Bronchial epithelial cell (primary cell): ENCODE results near the gene CAPN10. TPM values are rescaled to one million over a fixed set of nuclear protein-coding genes. Genes with fewer than 3 reads are reported as not detected.
A peak's percentile ranks its signal among the peaks of the same experiment; 100 is the strongest.

Source experiments
- DNase-seq: peaks from one replicate; pipeline ENCODE4 v3.0.0-alpha.2; 2010; ENCODE audit warnings: low read depth
- FAIRE-seq: peaks from 2 replicates; lab custom pipeline; 2011; peaks lifted over from hg19 to GRCh38; lab: Jason Lieb, UNC
- H3K27me3 ChIP-seq: 2 replicates; pipeline ENCODE4 v1.5.1; 2011; ENCODE audit warnings: low read length; ENCODE audit not compliant: control insufficient read depth, insufficient read depth
- H3K36me3 ChIP-seq: 2 replicates; pipeline ENCODE4 v1.5.1; 2011; ENCODE audit warnings: low read length; ENCODE audit not compliant: control insufficient read depth, insufficient read depth
- H3K4me3 ChIP-seq: 2 replicates; pipeline ENCODE4 v1.5.1; 2011; ENCODE audit warnings: mild to moderate bottlenecking, low read depth, low read length, control low read depth
- total RNA-seq: library from RNA; depleted of rRNA; stranded (reverse); fragments of >200 nt; gene quantifications from 2 replicates; pipeline ENCODE4 v1.2.1, GENCODE V29; 2014
- TF ChIP-seq, protein P1 (sequence below): IDR thresholded peaks from 2 replicates; pipeline ENCODE4 v1.5.1; 2011; ENCODE audit warnings: mild to moderate bottlenecking, moderate library complexity, low read length, control low read depth, inconsistent platforms; ENCODE audit not compliant: insufficient read depth, severe bottlenecking

The CAPN10 gene
- total RNA-seq, 1 donor from 2014 or later = 13.4 TPM

DNA sequence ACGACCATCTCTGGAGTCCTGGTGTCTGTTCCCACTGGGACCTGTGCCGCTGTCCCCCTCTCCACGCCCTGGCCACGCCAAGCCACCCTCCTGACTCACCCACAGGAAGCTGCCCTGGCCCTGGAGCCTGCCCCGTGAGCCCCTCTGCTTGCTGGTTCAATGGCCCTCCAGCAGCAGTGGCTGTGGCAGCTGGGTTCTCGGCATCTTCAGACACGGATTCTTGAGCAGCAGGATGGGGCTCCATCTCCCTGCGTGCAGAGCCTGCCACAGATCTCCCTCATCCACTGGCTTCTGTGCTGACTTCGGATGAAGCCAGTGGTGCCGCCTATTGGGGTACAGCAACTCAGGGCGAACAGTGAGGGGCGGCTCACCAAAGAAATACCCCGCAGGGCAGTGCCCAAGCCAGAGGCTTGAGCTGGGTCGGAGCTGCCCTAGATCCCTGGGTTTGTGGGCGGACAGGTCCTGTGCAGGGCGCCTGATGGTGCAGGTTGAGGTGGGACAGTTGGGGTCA lies 14.0 kb downstream of the CAPN10 start:
- Histone ChIP-seq H3K27me3 (no peaks in the 10 kb centered on the region), H3K4me3 (no peak overlapping the region), H3K36me3 (peaks cover 9% of the 10 kb centered on the region)
- TF ChIP-seq, protein P1, sequence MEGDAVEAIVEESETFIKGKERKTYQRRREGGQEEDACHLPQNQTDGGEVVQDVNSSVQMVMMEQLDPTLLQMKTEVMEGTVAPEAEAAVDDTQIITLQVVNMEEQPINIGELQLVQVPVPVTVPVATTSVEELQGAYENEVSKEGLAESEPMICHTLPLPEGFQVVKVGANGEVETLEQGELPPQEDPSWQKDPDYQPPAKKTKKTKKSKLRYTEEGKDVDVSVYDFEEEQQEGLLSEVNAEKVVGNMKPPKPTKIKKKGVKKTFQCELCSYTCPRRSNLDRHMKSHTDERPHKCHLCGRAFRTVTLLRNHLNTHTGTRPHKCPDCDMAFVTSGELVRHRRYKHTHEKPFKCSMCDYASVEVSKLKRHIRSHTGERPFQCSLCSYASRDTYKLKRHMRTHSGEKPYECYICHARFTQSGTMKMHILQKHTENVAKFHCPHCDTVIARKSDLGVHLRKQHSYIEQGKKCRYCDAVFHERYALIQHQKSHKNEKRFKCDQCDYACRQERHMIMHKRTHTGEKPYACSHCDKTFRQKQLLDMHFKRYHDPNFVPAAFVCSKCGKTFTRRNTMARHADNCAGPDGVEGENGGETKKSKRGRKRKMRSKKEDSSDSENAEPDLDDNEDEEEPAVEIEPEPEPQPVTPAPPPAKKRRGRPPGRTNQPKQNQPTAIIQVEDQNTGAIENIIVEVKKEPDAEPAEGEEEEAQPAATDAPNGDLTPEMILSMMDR = no peak
- FAIRE-seq (no peak), DNase-seq (no peak)

DNA sequence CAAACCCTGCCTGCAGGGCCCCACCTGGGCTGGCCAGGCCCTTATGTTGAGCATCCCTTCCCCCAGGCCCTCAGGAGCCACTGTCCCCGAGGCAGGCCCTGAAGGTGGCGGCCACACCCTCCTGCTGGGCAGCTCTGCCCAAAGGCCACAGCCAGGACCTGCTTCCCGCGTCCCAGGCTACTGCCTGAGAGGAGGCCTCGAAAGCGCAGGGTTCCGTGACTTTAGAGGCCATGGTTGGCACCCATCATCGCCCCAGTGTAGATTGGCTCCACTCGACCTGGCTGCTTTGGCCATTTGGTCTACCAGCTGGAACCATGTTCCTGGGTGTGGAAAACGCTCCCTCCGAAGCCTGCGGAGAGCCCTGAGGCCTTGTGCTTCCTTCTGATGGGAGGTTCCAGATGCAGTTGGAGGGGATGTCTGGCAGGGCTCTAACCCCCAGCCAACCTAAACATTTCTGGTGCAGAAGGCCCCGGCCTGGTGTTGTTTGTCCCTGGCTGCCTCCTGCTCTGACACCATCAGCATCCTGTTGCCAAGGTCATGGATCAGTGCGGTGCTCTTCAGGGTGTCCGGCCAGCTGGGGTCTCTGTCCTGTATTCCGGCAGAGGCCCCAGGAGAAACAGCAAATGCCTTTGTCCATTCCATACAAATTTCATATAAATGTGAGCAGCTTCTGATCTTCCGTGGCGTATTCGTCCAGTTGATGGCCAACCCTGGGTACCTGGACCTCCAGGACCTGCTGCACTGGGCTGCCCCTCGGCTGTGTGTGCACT lies 14.7 kb downstream of the CAPN10 start:
- H3K4me3 ChIP-seq = no peak overlapping the region
- no peak for FAIRE-seq
- TF ChIP-seq, protein P1 = no peak
- H3K27me3 ChIP-seq = no peaks in the 10 kb centered on the region
- no peak for DNase-seq
- peaks cover 4% of the 10 kb centered on the region for H3K36me3 ChIP-seq

DNA sequence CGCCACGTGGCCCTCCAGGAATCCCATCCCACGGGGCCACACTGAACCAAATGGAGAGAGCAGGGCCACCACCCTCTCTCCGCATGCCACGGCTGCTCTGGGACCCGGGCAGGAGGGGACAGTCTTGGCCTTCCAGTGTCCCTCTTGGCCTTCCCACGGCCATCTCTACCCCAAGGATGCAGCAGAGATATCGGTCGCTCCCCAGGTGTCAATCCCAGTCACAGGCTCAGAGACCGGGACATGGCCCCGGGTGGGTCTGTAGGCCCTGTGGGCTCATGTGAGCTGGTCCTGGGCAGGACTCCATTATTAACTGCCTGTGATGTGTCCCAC lies 15.3 kb downstream of the CAPN10 start:
- TF ChIP-seq, protein P1 = no peak
- FAIRE-seq (peak; percentile 50), DNase-seq (no peak)
- Histone ChIP-seq H3K36me3 (peaks cover 4% of the 10 kb centered on the region), H3K4me3 (no peak overlapping the region), H3K27me3 (no peaks in the 10 kb centered on the region)

DNA sequence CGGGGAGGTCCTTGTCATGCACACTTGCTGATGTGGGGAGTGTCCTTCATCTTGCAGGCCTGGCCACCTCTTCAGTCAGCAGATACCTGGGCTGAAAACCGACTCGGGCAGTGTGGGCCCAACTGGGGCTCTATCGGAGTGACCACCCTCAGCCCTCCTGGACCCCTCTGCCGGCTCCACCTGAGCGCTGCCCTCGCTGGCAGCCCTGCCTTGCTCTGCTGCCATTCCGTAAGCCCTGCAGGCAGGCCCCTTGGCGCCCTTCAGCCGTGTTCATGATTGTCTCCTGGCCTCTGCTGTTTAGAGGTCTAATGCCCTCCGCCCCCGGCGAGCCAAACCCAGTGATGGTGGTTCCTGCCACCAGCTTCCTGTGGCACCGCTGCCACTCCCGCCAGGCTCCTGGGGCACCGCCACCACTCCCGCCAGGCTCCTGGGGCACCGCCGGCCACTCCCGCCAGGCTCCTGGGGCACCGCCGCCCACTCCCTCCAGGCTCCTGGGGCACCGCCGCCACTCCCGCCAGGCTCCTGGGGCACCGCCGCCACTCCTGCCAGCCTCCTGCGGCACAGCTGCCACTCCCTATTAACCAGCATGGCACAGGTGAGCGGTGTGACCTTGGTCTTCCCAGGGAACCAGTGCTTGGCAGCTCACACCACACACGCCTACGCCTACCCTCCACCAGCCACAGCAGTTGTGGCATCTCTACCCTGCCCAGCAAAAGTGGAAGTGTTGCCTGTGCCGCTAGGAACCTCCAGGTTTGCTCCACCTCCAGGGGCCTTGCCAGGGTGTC lies 15.9 kb downstream of the CAPN10 start:
- FAIRE-seq (no peak), DNase-seq (no peak)
- Histone ChIP-seq H3K36me3 (peaks cover 4% of the 10 kb centered on the region), H3K4me3 (no peak overlapping the region), H3K27me3 (no peaks in the 10 kb centered on the region)
- TF ChIP-seq, protein P1 = no peak

DNA sequence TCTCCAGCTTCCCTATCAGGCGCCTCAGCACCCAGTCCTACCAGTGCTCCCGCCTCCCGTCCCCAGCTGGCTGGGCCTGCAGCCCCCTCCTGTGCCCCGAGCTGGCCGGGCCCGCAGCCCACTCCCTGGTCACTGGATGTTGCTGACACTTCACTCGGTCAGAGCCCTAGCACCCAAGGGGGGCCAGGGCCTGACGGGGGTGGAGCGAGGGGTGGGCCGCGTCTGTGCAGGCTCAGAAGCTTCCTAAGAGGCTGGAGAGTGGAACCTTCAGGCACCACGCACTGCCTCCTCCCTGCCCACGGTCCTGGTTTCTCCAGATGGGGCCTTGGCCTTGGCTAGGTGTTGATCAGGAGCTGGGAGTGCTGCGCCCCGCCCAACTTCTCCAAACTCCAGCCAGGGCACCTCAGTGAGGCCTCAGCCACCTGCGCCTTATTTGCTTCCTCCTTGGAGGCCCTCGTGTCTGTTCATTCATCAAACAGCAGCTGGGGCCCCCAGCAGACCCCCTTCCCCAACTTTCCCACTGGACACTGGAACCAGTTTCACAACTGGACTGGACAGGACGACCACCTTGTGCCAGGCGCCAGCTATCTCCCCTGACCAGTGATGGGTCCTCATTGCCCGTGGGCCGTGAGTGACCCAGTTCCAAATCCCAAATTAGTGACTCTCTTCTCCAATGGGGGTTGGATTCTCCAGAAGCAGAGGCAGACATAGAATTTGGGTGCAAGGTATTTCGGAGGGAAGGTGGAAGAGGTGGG lies 16.7 kb downstream of the CAPN10 start:
- Histone ChIP-seq H3K36me3 (peaks cover 3% of the 10 kb centered on the region), H3K27me3 (no peaks in the 10 kb centered on the region), H3K4me3 (no peak overlapping the region)
- FAIRE-seq = no peak
- TF ChIP-seq, protein P1 = no peak
- no peak for DNase-seq
